Measurements from ENCODE around the gene CA9.

Gene CA9

DNA sequence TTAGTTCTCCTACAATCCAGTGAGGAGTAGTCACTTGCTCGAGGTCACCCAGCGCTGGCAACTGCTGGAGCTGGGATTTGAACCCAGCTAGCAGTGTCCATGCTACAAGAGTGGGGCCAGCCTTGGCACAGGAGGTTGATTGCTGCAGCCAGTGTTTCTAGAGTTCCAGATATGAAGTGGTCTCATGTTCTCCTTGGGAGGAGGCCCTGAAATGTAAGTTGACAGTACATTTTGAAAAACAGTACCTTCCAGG is 14.8 kb upstream of the CA9 start:
- Mint-ChIP-seq H3K4me1 (ENCODE audit: low read depth) (peaks cover 78% of the 10 kb centered on the region), H3K27me3 (peaks cover 3% of the 10 kb centered on the region), H3K36me3 (ENCODE audit: low read depth) (peaks cover 49% of the 10 kb centered on the region), H3K27ac (peak overlapping the region; percentile 100), H3K4me3 (peak overlapping the region; percentile 86), H3K9me3 (no peaks in the 10 kb centered on the region)
- no peak for DNase-seq

DNA sequence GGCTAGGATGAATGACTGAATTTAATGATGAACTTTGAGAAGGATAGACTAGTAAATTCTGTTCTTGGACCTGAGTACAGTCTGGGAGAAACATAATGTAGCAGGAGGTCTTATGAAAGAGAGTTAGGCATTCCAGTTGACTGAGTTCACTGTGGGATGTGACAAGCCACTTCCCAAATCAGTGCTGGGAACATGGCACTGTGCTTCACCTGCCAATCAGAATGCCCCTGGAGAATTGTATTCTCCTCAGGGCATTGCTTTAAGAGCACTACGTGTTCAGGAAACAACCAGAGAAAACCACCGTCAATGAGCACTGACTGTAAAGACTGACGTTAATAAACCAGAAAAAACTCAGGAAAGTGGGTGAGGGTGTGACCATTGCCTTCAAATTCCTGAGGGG is 14.4 kb upstream of the CA9 start:
- peaks cover 78% of the 10 kb centered on the region for H3K4me1 Mint-ChIP-seq (ENCODE audit: low read depth)
- peaks cover 49% of the 10 kb centered on the region for H3K36me3 Mint-ChIP-seq (ENCODE audit: low read depth)
- peaks cover 3% of the 10 kb centered on the region for H3K27me3 Mint-ChIP-seq
- no peaks in the 10 kb centered on the region for H3K9me3 Mint-ChIP-seq
- no peak for DNase-seq
- peak overlapping the region; percentile 100 for H3K27ac Mint-ChIP-seq
- H3K4me3 Mint-ChIP-seq: peak overlapping the region; percentile 86

DNA sequence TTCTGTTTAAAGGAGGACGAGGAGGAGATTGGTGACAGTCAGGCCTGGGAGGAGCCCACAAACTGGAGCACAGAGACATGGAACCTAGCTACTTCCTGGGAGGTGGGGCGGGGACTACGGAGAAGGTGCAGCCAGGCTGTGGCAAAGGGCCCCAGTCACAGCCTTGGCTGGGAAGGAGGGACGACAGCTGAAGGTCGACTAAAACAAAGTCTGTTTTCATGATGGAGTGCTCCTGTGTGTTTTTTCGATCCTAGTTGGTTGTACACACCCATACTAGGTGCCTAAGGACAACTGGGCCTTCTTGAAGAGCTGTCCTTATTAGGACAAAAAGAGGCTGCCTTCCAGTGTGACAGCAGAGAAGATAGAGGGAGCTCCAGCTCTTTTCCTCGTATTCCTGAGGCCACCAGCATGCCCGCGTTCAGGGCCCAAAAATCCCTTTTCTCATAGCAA is 12.7 kb upstream of the CA9 start:
- no peak for DNase-seq
- peaks cover 3% of the 10 kb centered on the region for H3K27me3 Mint-ChIP-seq
- peak overlapping the region; percentile 67 for H3K27ac Mint-ChIP-seq
- H3K4me3 Mint-ChIP-seq: no peak overlapping the region
- H3K4me1 Mint-ChIP-seq (ENCODE audit: low read depth): peaks cover 84% of the 10 kb centered on the region
- no peaks in the 10 kb centered on the region for H3K9me3 Mint-ChIP-seq
- peaks cover 49% of the 10 kb centered on the region for H3K36me3 Mint-ChIP-seq (ENCODE audit: low read depth)

DNA sequence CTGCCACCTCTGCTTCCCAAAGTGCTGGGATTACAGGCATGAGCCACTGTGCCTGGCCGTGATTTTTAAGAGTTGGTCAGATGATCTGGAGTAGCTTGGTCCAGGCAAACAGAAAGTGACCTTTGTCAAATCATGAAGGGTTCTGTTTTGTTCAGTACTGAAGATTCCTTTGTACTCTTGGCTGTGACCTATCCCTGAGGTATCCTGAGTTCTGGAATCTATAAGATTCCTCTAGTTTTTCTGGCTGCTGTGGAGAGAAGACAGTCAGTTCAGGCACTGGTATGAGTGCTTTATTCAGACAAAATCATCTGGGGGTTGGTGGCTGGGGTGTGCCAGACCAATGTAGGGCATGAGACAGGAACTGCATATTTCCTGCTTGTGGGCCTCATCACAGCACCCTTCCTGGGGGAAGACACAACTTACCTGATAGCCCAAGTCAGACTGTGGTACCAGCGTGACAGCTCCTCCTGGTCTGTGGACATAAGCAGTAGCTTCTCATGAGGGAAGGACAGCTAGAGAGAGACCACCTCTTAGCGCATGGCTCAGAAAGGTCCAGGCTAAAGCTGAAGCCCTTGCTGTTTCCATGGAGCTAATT is 11.9 kb upstream of the CA9 start:
- Mint-ChIP-seq H3K4me1 (ENCODE audit: low read depth) (peaks cover 78% of the 10 kb centered on the region), H3K27ac (peak overlapping the region; percentile 77), H3K4me3 (no peak overlapping the region), H3K9me3 (no peaks in the 10 kb centered on the region), H3K27me3 (peaks cover 3% of the 10 kb centered on the region), H3K36me3 (ENCODE audit: low read depth) (peaks cover 49% of the 10 kb centered on the region)
- no peak for DNase-seq

DNA sequence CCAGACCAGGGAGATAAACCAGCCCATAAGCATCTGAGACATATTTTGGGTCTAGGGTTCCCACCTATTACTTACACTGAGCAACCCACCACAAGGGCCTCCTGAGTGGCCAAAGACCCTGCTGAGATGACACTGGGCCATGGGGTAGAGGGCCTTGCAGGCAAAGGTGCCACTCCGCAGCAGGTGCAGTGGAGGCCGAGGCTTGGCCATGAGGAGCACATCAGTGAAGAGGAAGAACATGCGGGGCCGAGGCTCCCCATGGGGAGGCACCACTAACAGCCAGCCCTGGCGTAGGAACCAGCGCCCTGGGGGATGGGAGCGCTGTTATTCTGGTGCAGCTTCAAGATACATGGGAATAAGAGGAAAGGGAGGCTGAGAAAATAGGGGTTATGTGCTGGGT is 11.3 kb upstream of the CA9 start:
- Mint-ChIP-seq H3K27me3 (peaks cover 3% of the 10 kb centered on the region), H3K4me1 (ENCODE audit: low read depth) (peaks cover 73% of the 10 kb centered on the region), H3K36me3 (ENCODE audit: low read depth) (peaks cover 49% of the 10 kb centered on the region), H3K4me3 (no peak overlapping the region), H3K9me3 (no peaks in the 10 kb centered on the region), H3K27ac (peak overlapping the region; percentile 77)
- DNase-seq: no peak

DNA sequence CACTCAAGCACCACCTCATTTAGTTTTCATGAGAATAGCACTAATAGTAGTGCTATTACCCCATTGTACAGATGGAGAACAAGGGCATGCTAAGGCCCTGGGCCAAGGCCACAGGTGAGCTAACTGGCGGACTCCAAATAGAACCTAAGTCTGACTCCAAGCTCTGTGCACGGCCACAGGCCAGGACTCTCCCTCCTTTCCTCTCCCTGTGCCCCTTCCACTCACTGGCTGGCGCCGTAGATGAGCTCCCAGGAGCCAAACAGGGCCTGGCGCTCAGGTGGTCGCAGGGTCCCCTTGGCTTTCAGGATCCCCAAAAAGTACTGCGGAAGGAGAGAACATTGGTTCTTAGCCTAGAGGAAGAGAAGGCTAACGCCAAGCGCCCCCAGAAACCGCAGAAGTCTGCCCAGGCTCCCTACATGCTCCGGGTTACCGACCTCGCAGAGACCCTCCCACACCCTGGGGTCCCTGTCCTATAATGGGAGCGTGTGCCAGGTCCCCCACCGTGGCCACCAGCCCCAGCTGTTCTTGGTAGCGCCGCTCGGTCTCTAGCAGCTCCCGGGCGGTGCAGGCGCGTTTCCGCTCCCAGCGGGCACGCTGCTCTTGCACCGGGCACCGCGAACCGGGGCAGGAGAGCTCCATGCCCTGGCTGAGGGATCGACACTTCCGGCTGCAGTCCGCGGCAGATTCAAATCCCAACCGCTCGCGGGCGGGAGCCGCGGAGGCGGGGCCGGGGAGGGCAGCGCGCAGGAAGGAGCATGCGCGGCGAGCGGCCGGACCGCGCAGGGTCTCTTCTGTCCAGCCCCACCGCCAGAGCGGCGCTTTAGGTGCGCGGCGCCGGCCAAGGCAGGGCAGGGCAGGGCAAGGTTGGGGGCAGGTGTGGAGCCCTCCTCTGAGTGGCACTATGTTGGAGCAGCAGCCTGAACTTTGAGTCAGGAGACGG is 8.9 kb upstream of the CA9 start, which contains the start of gene ARHGEF39:
ARHGEF39 (minus strand) TSS at position 665 of the 940 bp plus-strand sequence; CDS start at position 639, 26 bp downstream.
- H3K9me3 Mint-ChIP-seq: no peaks in the 10 kb centered on the region
- H3K36me3 Mint-ChIP-seq (ENCODE audit: low read depth): peaks cover 35% of the 10 kb centered on the region
- DNase-seq: peak; percentile 83
- peaks cover 56% of the 10 kb centered on the region for H3K4me1 Mint-ChIP-seq (ENCODE audit: low read depth)
- H3K27ac Mint-ChIP-seq: peak within 1 kb of the TSS; percentile 72
- no peaks in the 10 kb centered on the region for H3K27me3 Mint-ChIP-seq
- peak within 1 kb of the TSS; percentile 83 for H3K4me3 Mint-ChIP-seq

DNA sequence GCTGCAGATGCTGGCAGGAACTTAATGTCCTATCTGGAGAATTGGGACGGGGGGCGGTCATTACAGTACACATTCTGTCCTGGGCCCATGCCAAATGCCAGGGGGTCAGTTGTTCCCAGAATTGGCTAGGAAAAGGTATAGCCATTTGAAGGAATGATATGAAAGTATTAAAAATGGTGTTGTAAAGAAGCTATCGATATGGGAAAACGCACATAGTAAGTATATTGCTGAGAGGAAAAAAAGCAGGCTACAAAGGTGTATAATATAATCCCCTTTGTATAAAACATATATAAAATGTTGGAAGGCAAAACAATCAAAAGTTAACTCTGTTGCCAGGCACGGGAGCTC is 8.3 kb upstream of the CA9 start:
- Mint-ChIP-seq H3K4me3 (peak overlapping the region; percentile 83), H3K27ac (peak overlapping the region; percentile 72), H3K36me3 (ENCODE audit: low read depth) (peaks cover 29% of the 10 kb centered on the region), H3K27me3 (no peaks in the 10 kb centered on the region), H3K4me1 (ENCODE audit: low read depth) (peaks cover 50% of the 10 kb centered on the region), H3K9me3 (no peaks in the 10 kb centered on the region)
- no peak for DNase-seq

DNA sequence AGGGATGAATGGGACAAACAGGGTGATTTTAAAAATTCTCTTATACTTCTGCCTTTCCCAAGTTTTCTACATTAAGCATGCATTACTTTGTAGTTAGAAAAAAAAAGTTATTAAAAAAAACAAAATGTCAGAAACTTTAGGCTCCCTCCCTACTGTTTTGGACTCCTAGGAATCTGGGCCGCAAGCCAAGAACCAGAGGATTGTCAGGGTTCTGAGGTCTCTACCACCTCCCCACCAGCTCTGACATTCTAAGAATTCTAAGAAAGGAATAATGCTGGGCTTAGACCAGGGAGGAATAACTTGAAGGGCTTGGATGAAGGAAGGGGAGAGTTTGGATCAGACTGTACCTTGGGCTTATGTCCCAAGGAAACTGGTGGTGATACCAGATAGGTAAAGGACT is 7.7 kb upstream of the CA9 start:
- H3K27ac Mint-ChIP-seq: no peak overlapping the region
- peaks cover 23% of the 10 kb centered on the region for H3K36me3 Mint-ChIP-seq (ENCODE audit: low read depth)
- no peaks in the 10 kb centered on the region for H3K27me3 Mint-ChIP-seq
- no peak for DNase-seq
- H3K4me3 Mint-ChIP-seq: peak overlapping the region; percentile 83
- no peaks in the 10 kb centered on the region for H3K9me3 Mint-ChIP-seq
- peaks cover 44% of the 10 kb centered on the region for H3K4me1 Mint-ChIP-seq (ENCODE audit: low read depth)

DNA sequence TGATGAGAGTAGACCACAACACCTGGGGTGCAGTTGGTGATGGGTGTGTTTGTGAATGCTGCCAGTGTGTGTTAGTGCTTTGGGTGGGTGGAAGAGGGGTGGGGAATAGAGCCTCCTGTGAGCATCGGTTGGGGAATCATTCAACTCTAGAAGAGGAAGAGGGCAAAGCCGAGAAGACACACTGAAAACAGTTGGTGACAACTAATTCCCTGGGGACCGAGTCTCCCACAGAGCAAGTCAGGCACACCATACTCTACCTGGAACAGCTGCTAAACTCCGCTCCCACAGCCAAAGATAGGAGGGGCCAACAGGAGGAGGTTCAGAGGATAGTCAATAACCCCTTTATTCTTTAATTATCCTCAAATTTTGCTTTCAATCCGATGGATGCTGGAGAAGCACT is 7.2 kb upstream of the CA9 start:
- Mint-ChIP-seq H3K4me3 (no peak overlapping the region), H3K27me3 (no peaks in the 10 kb centered on the region), H3K36me3 (ENCODE audit: low read depth) (peaks cover 19% of the 10 kb centered on the region), H3K9me3 (no peaks in the 10 kb centered on the region), H3K27ac (no peak overlapping the region), H3K4me1 (ENCODE audit: low read depth) (peaks cover 40% of the 10 kb centered on the region)
- no peak for DNase-seq

DNA sequence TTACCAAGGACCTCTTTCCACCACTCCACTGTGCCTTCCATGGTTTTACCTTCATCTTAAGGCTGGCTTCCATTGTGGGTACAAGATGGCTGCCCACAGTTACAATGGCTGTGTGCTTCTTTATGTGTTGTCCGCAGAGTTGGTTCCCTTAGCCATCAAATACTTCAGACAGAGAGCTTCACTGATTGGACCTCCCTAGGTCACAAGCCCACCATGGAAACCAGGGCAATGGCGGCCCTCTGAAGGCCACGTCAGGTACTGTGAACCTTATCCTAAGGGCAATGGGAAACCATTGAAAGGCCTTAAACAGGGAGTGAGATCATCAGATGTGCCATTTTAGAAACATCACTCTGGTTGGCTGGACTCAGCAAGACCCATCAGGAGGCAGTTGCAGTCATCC is 5.8 kb upstream of the CA9 start:
- no peak overlapping the region for H3K27ac Mint-ChIP-seq
- peaks cover 5% of the 10 kb centered on the region for H3K36me3 Mint-ChIP-seq (ENCODE audit: low read depth)
- no peaks in the 10 kb centered on the region for H3K27me3 Mint-ChIP-seq
- H3K4me1 Mint-ChIP-seq (ENCODE audit: low read depth): peaks cover 27% of the 10 kb centered on the region
- H3K9me3 Mint-ChIP-seq: no peaks in the 10 kb centered on the region
- no peak for DNase-seq
- H3K4me3 Mint-ChIP-seq: no peak overlapping the region

DNA sequence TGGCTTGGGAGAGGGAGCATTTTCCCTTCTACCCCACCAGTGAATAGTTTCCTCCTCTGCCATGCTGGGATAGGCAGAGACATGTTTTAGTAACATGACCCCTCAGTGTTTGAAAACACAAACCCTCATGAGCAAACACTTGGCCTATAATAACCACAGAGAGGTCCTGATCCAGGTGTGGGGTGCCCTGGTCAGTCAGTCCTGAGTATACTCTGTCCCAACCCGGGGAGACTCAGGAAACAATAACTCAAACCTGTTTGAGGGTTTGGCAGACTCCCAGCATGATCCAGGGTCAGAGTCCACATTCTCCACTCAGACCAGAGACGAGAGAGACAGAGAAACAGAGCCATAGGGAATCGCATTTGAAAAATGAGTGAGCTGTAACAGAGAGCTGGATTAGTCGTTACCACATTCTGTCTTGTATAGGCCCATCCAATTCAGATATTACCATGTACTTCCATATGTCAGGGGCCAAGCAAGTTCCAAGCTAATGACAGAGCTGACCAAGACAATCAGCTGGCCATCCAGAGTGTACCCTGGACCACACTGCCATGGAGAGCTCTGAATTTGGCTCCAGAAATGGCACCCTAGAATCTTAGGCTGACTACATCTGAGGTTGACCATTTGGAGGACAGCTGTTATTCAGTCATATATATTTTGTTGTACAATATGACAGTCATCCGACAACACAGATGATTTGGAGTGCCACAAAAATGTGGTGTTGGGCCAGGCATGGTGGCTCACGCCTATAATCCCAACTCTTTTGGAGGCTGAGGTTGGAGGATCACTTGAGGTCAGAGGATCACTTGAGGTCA is 4.2 kb upstream of the CA9 start:
- no peak for DNase-seq
- no peak overlapping the region for H3K4me3 Mint-ChIP-seq
- no peaks in the 10 kb centered on the region for H3K9me3 Mint-ChIP-seq
- H3K27me3 Mint-ChIP-seq: peaks cover 3% of the 10 kb centered on the region
- no peaks in the 10 kb centered on the region for H3K36me3 Mint-ChIP-seq (ENCODE audit: low read depth)
- peaks cover 14% of the 10 kb centered on the region for H3K4me1 Mint-ChIP-seq (ENCODE audit: low read depth)
- H3K27ac Mint-ChIP-seq: no peak overlapping the region

DNA sequence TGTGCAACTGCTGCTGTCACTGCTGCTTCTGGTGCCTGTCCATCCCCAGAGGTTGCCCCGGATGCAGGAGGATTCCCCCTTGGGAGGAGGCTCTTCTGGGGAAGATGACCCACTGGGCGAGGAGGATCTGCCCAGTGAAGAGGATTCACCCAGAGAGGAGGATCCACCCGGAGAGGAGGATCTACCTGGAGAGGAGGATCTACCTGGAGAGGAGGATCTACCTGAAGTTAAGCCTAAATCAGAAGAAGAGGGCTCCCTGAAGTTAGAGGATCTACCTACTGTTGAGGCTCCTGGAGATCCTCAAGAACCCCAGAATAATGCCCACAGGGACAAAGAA is 265 bp downstream of the CA9 start:
- Mint-ChIP-seq H3K4me1 (ENCODE audit: low read depth) (peaks cover 15% of the 10 kb centered on the region), H3K4me3 (no peak overlapping the region), H3K36me3 (ENCODE audit: low read depth) (no peaks in the 10 kb centered on the region), H3K27me3 (peaks cover 10% of the 10 kb centered on the region), H3K9me3 (no peaks in the 10 kb centered on the region), H3K27ac (no peak overlapping the region)
- no peak for DNase-seq

DNA sequence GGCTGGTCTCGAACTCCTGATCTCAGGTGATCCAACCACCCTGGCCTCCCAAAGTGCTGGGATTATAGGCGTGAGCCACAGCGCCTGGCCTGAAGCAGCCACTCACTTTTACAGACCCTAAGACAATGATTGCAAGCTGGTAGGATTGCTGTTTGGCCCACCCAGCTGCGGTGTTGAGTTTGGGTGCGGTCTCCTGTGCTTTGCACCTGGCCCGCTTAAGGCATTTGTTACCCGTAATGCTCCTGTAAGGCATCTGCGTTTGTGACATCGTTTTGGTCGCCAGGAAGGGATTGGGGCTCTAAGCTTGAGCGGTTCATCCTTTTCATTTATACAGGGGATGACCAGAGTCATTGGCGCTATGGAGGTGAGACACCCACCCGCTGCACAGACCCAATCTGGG is 1.5 kb downstream of the CA9 start:
- peaks cover 15% of the 10 kb centered on the region for H3K4me1 Mint-ChIP-seq (ENCODE audit: low read depth)
- no peak overlapping the region for H3K27ac Mint-ChIP-seq
- H3K9me3 Mint-ChIP-seq: no peaks in the 10 kb centered on the region
- H3K36me3 Mint-ChIP-seq (ENCODE audit: low read depth): no peaks in the 10 kb centered on the region
- DNase-seq: no peak
- peak overlapping the region; percentile 65 for H3K4me3 Mint-ChIP-seq
- H3K27me3 Mint-ChIP-seq: peaks cover 10% of the 10 kb centered on the region

DNA sequence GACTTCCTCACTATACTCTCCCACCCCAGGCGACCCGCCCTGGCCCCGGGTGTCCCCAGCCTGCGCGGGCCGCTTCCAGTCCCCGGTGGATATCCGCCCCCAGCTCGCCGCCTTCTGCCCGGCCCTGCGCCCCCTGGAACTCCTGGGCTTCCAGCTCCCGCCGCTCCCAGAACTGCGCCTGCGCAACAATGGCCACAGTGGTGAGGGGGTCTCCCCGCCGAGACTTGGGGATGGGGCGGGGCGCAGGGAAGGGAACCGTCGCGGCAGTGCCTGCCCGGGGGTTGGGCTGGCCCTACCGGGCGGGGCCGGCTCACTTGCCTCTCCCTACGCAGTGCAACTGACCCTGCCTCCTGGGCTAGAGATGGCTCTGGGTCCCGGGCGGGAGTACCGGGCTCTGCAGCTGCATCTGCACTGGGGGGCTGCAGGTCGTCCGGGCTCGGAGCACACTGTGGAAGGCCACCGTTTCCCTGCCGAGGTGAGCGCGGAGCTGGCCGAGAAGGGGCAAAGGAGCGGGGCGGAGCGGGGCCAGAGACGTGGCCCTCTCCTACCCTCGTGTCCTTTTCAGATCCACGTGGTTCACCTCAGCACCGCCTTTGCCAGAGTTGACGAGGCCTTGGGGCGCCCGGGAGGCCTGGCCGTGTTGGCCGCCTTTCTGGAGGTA is 2.1 kb downstream of the CA9 start:
- peaks cover 15% of the 10 kb centered on the region for H3K4me1 Mint-ChIP-seq (ENCODE audit: low read depth)
- peak overlapping the region; percentile 65 for H3K4me3 Mint-ChIP-seq
- no peaks in the 10 kb centered on the region for H3K9me3 Mint-ChIP-seq
- H3K27ac Mint-ChIP-seq: no peak overlapping the region
- H3K36me3 Mint-ChIP-seq (ENCODE audit: low read depth): no peaks in the 10 kb centered on the region
- peaks cover 10% of the 10 kb centered on the region for H3K27me3 Mint-ChIP-seq
- peak; percentile 68 for DNase-seq
